ENCODE data around the gene RAI14. TPM values are rescaled to one million over a fixed set of nuclear protein-coding genes. Genes with fewer than 3 reads are reported as not detected.

The RAI14 gene
- total RNA-seq, 2 experiments from 2014 or later = 1.1 to 2.3 TPM

GRCh38 chr5:34709861-34710673 lies 53.9 kb downstream of the RAI14 start:
- ChIA-PET POLR2A (no interaction called here), CTCF (no interaction called here)
- intact Hi-C loops (cut with micrococcal nuclease) = no loop called here
- Mint-ChIP-seq H3K27me3 (peaks cover 3% of the 10 kb centered on the region), H3K4me1 (ENCODE audit: low read depth) (no peaks in the 10 kb centered on the region), H3K36me3 (ENCODE audit: low read depth) (no peaks in the 10 kb centered on the region), H3K4me3 (no peak overlapping the region), H3K9me3 (no peaks in the 10 kb centered on the region), H3K27ac (no peak overlapping the region)
- ATAC-seq (no peak), DNase-seq (no peak)
- no peak for TF ChIP-seq CTCF (IDR thresholded peaks at IDR 0.05)

GRCh38 chr5:34712565-34712964 lies 56.4 kb downstream of the RAI14 start:
- CTCF ChIA-PET = no interaction called here
- Mint-ChIP-seq H3K4me3 (no peak overlapping the region), H3K27me3 (peaks cover 2% of the 10 kb centered on the region), H3K27ac (no peak overlapping the region), H3K36me3 (ENCODE audit: low read depth) (no peaks in the 10 kb centered on the region), H3K9me3 (no peaks in the 10 kb centered on the region), H3K4me1 (ENCODE audit: low read depth) (no peaks in the 10 kb centered on the region)
- ATAC-seq = no peak
- no peak for DNase-seq
- intact Hi-C loops (cut with micrococcal nuclease) = no loop called here
- no peak for TF ChIP-seq CTCF (IDR thresholded peaks at IDR 0.05)
- POLR2A ChIA-PET = no interaction called here

- no peak for TF ChIP-seq CTCF (IDR thresholded peaks at IDR 0.05)
- no peak overlapping the region for H3K27ac Mint-ChIP-seq
- peaks cover 2% of the 10 kb centered on the region for H3K27me3 Mint-ChIP-seq
- H3K4me1 Mint-ChIP-seq (ENCODE audit: low read depth) = no peaks in the 10 kb centered on the region
- CTCF ChIA-PET = no interaction called here
- no peak overlapping the region for H3K4me3 Mint-ChIP-seq
- POLR2A ChIA-PET = no interaction called here
- no peaks in the 10 kb centered on the region for H3K36me3 Mint-ChIP-seq (ENCODE audit: low read depth)
- H3K9me3 Mint-ChIP-seq = no peaks in the 10 kb centered on the region
- no peak for ATAC-seq
- intact Hi-C loops (cut with micrococcal nuclease) = no loop called here
- no peak for DNase-seq
These were observed 59.6 kb downstream of the RAI14 start for GRCh38 chr5:34715711-34716110.

GRCh38 chr5:34716986-34717385 lies 60.9 kb downstream of the RAI14 start:
- Mint-ChIP-seq H3K4me1 (ENCODE audit: low read depth) (no peaks in the 10 kb centered on the region), H3K36me3 (ENCODE audit: low read depth) (no peaks in the 10 kb centered on the region), H3K9me3 (no peaks in the 10 kb centered on the region), H3K27ac (no peak overlapping the region), H3K4me3 (no peak overlapping the region), H3K27me3 (peaks cover 4% of the 10 kb centered on the region)
- POLR2A ChIA-PET = no interaction called here
- no peak for ATAC-seq
- intact Hi-C loops (cut with micrococcal nuclease) = no loop called here
- no peak for DNase-seq
- CTCF ChIA-PET = no interaction called here
- TF ChIP-seq CTCF (IDR thresholded peaks at IDR 0.05) = no peak

- Mint-ChIP-seq H3K27me3 (peaks cover 4% of the 10 kb centered on the region), H3K36me3 (ENCODE audit: low read depth) (no peaks in the 10 kb centered on the region), H3K4me1 (ENCODE audit: low read depth) (no peaks in the 10 kb centered on the region), H3K9me3 (no peaks in the 10 kb centered on the region), H3K4me3 (no peak overlapping the region), H3K27ac (no peak overlapping the region)
- POLR2A ChIA-PET = no interaction called here
- no peak for TF ChIP-seq CTCF (IDR thresholded peaks at IDR 0.05)
- ATAC-seq (no peak), DNase-seq (no peak)
- intact Hi-C loops (cut with micrococcal nuclease) = no loop called here
- CTCF ChIA-PET = no interaction called here
These were observed 61.5 kb downstream of the RAI14 start for GRCh38 chr5:34717426-34718327.

Measured in activated CD8-positive, alpha-beta T cell treated with anti-CD3 and anti-CD28 coated beads for 36 hours (primary cell).